GM23338 (cell line): ENCODE results near the gene SYNE1. TPM values are rescaled to one million over a fixed set of nuclear protein-coding genes. Genes with fewer than 3 reads are reported as not detected.

Experiments used
- ATAC-seq: fragments of 200-7000 bp; cut with Tn5 transposase; 3 replicates; pipeline ENCODE4 v1.9.1; 2020
- DNase-seq: peaks from one replicate; pipeline ENCODE4 v3.0.0-alpha.2; 2015; ENCODE audit warnings: low spot score
- H2AFZ ChIP-seq: fragments of 200-600 bp; sonication (generic); 2 replicates; pipeline ENCODE4 v1.8.0; 2016; ENCODE audit warnings: antibody characterized with exemption, mild to moderate bottlenecking, moderate library complexity
- H3F3A ChIP-seq: fragments of 200-600 bp; sonication (generic); replicated peaks from 2 replicates; pipeline ENCODE4 v1.8.0; 2017; ENCODE audit warnings: antibody characterized with exemption, mixed run types, low read depth
- H3K27ac ChIP-seq: fragments of 200-600 bp; sonication (generic); 2 replicates; pipeline ENCODE4 v1.6.1; 2016; ENCODE audit warnings: low read depth
- H3K27me3 ChIP-seq: fragments of 200-600 bp; sonication (generic); 2 replicates; pipeline ENCODE4 v1.8.0; 2016; ENCODE audit warnings: mild to moderate bottlenecking, mixed run types, moderate library complexity; ENCODE audit not compliant: insufficient read depth
- H3K36me3 ChIP-seq: fragments of 200-600 bp; sonication (generic); 2 replicates; pipeline ENCODE4 v1.8.0; 2016; ENCODE audit warnings: mild to moderate bottlenecking; ENCODE audit not compliant: insufficient read depth
- H3K4me1 ChIP-seq: fragments of 200-600 bp; sonication (generic); 2 replicates; pipeline ENCODE4 v1.8.0; 2016; ENCODE audit warnings: mild to moderate bottlenecking, moderate library complexity; ENCODE audit not compliant: insufficient read depth
- H3K4me2 ChIP-seq: fragments of 200-600 bp; sonication (generic); 2 replicates; pipeline ENCODE4 v1.7.1; 2017; ENCODE audit warnings: mixed run types
- H3K4me3 ChIP-seq: fragments of 200-600 bp; sonication (generic); 2 replicates; pipeline ENCODE4 v1.6.1; 2016; ENCODE audit warnings: mixed run types
- H3K79me2 ChIP-seq: fragments of 200-600 bp; sonication (generic); replicated peaks from 2 replicates; pipeline ENCODE4 v1.8.0; 2017; ENCODE audit warnings: mild to moderate bottlenecking; ENCODE audit not compliant: insufficient read depth
- H3K9me2 ChIP-seq: fragments of 200-600 bp; sonication (generic); 2 replicates; pipeline ENCODE4 v1.8.0; 2017; ENCODE audit not compliant: insufficient read depth
- H4K20me1 ChIP-seq: fragments of 200-600 bp; sonication (generic); replicated peaks from 2 replicates; pipeline ENCODE4 v1.8.0; 2017; ENCODE audit warnings: mild to moderate bottlenecking; ENCODE audit not compliant: insufficient read depth
- H3K27ac Mint-ChIP-seq: 2 replicates; pipeline ENCODE4 v1.8.0; 2020; ENCODE audit warnings: inconsistent platforms, mild to moderate bottlenecking, moderate library complexity, mixed read lengths
- H3K27me3 Mint-ChIP-seq: 3 replicates; pipeline ENCODE4 v1.8.0; 2022; ENCODE audit warnings: low read depth, mild to moderate bottlenecking, moderate library complexity, mixed read lengths, inconsistent platforms; ENCODE audit not compliant: insufficient read depth, poor library complexity
- H3K36me3 Mint-ChIP-seq: 3 replicates; pipeline ENCODE4 v1.8.0; 2021; ENCODE audit warnings: low read depth, mild to moderate bottlenecking, inconsistent platforms, moderate library complexity, mixed read lengths
- H3K4me1 Mint-ChIP-seq: 3 replicates; pipeline ENCODE4 v1.8.0; 2020; ENCODE audit warnings: mild to moderate bottlenecking, inconsistent platforms, mixed read lengths
- H3K4me3 Mint-ChIP-seq: 3 replicates; pipeline ENCODE4 v1.8.0; 2021; ENCODE audit warnings: moderate library complexity, mild to moderate bottlenecking, inconsistent platforms, mixed read lengths
- H3K9me3 Mint-ChIP-seq: 3 replicates; pipeline ENCODE4 v1.8.0; 2020; ENCODE audit warnings: moderate library complexity, mild to moderate bottlenecking, inconsistent platforms, mixed read lengths
- CREB1 ChIP-seq: fragments of 250-450 bp; sonication (Bioruptor Pico); IDR thresholded peaks from 2 replicates; pipeline ENCODE4 v1.5.0; 2020; ENCODE audit warnings: low read depth, mild to moderate bottlenecking, moderate library complexity
- EZH2 ChIP-seq: fragments of 200-600 bp; sonication (generic); IDR thresholded peaks from one replicate; pipeline ENCODE4 v1.8.0; 2017; ENCODE audit warnings: antibody characterized with exemption, mild to moderate bottlenecking, low read depth; ENCODE audit not compliant: unreplicated experiment
- EZH2phosphoT487 ChIP-seq: fragments of 200-600 bp; sonication (generic); IDR thresholded peaks from one replicate; pipeline ENCODE4 v1.8.1; 2018; ENCODE audit warnings: antibody characterized with exemption; ENCODE audit not compliant: unreplicated experiment
- JUNB ChIP-seq: IDR thresholded peaks from one replicate; pipeline ENCODE4 v1.6.1; 2016; ENCODE audit warnings: antibody characterized with exemption; ENCODE audit not compliant: unreplicated experiment
- NANOG ChIP-seq: IDR thresholded peaks from 2 replicates; pipeline ENCODE4 v1.6.1; 2016; ENCODE audit warnings: antibody characterized with exemption, borderline replicate concordance
- polyA plus RNA-seq: library from polyadenylated mRNA; unstranded; fragments of >200 nt; fragmentation: Nextera tagmentation; extraction: Ambion mirVana; gene quantifications from 2 replicates; pipeline ENCODE4 v1.2.1, GENCODE V29; 2016
- total RNA-seq: library from RNA; depleted of rRNA; stranded (reverse); fragments of >200 nt; shearing (Covaris generic); gene quantifications from 2 replicates; pipeline ENCODE4 v1.2.3, GENCODE V29; 2014
- TF ChIP-seq, protein P1 (sequence below): fragments of 250-450 bp; sonication (Bioruptor Pico); IDR thresholded peaks from 2 replicates; pipeline ENCODE4 v1.5.0; 2020; ENCODE audit warnings: mild to moderate bottlenecking, moderate library complexity
- TF ChIP-seq, protein P2 (sequence below), 2 experiments: fragments of 200-600 bp in 1 of 2; sonication (generic) in 1 of 2; conservative IDR thresholded peaks; 2 replicates each; pipeline versions ENCODE4 v1.5.1 to v1.6.1; 2016 to 2017; ENCODE audit warnings: antibody characterized with exemption in 2 of 2, low read depth in 2 of 2, mild to moderate bottlenecking in 2 of 2, moderate library complexity in 1 of 2

The SYNE1 gene
- total and polyA plus RNA-seq, 2 experiments from 2014 or later, result 3.9 to 13.6 TPM

DNA sequence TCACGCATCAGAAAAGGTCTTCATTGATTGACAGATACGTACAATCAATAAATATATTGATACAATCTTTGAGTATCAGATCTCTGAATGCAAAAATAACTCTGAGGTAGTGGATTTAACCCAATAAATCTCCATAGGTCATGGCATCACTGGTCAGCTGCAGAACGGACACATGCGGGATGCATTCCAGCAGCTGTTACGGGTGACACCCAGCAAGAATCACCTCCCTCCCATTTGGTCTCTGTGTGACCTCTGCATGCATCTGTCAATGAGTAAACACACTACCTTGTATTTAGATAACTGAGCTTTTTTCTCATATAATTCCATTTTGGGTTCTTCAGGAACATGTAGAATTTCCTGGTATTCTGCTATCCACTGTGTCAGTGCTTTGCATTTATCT lies 285.4 kb downstream of the SYNE1 start (continued):
- TF ChIP-seq, protein P1, sequence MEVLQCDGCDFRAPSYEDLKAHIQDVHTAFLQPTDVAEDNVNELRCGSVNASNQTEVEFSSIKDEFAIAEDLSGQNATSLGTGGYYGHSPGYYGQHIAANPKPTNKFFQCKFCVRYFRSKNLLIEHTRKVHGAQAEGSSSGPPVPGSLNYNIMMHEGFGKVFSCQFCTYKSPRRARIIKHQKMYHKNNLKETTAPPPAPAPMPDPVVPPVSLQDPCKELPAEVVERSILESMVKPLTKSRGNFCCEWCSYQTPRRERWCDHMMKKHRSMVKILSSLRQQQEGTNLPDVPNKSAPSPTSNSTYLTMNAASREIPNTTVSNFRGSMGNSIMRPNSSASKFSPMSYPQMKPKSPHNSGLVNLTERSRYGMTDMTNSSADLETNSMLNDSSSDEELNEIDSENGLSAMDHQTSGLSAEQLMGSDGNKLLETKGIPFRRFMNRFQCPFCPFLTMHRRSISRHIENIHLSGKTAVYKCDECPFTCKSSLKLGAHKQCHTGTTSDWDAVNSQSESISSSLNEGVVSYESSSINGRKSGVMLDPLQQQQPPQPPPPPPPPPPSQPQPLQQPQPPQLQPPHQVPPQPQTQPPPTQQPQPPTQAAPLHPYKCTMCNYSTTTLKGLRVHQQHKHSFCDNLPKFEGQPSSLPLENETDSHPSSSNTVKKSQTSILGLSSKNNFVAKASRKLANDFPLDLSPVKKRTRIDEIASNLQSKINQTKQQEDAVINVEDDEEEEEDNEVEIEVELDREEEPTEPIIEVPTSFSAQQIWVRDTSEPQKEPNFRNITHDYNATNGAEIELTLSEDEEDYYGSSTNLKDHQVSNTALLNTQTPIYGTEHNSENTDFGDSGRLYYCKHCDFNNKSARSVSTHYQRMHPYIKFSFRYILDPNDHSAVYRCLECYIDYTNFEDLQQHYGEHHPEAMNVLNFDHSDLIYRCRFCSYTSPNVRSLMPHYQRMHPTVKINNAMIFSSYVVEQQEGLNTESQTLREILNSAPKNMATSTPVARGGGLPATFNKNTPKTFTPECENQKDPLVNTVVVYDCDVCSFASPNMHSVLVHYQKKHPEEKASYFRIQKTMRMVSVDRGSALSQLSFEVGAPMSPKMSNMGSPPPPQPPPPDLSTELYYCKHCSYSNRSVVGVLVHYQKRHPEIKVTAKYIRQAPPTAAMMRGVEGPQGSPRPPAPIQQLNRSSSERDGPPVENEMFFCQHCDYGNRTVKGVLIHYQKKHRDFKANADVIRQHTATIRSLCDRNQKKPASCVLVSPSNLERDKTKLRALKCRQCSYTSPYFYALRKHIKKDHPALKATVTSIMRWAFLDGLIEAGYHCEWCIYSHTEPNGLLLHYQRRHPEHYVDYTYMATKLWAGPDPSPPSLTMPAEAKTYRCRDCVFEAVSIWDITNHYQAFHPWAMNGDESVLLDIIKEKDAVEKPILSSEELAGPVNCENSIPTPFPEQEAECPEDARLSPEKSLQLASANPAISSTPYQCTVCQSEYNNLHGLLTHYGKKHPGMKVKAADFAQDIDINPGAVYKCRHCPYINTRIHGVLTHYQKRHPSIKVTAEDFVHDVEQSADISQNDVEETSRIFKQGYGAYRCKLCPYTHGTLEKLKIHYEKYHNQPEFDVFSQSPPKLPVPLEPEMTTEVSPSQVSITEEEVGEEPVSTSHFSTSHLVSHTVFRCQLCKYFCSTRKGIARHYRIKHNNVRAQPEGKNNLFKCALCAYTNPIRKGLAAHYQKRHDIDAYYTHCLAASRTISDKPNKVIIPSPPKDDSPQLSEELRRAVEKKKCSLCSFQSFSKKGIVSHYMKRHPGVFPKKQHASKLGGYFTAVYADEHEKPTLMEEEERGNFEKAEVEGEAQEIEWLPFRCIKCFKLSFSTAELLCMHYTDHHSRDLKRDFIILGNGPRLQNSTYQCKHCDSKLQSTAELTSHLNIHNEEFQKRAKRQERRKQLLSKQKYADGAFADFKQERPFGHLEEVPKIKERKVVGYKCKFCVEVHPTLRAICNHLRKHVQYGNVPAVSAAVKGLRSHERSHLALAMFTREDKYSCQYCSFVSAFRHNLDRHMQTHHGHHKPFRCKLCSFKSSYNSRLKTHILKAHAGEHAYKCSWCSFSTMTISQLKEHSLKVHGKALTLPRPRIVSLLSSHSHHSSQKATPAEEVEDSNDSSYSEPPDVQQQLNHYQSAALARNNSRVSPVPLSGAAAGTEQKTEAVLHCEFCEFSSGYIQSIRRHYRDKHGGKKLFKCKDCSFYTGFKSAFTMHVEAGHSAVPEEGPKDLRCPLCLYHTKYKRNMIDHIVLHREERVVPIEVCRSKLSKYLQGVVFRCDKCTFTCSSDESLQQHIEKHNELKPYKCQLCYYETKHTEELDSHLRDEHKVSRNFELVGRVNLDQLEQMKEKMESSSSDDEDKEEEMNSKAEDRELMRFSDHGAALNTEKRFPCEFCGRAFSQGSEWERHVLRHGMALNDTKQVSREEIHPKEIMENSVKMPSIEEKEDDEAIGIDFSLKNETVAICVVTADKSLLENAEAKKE (CRISPR knock-in tag), result no peak
- TF ChIP-seq EZH2 (no peak), NANOG (no peak), CREB1 (no peak), EZH2phosphoT487 (no peak), JUNB (no peak)
- TF ChIP-seq, protein P2, sequence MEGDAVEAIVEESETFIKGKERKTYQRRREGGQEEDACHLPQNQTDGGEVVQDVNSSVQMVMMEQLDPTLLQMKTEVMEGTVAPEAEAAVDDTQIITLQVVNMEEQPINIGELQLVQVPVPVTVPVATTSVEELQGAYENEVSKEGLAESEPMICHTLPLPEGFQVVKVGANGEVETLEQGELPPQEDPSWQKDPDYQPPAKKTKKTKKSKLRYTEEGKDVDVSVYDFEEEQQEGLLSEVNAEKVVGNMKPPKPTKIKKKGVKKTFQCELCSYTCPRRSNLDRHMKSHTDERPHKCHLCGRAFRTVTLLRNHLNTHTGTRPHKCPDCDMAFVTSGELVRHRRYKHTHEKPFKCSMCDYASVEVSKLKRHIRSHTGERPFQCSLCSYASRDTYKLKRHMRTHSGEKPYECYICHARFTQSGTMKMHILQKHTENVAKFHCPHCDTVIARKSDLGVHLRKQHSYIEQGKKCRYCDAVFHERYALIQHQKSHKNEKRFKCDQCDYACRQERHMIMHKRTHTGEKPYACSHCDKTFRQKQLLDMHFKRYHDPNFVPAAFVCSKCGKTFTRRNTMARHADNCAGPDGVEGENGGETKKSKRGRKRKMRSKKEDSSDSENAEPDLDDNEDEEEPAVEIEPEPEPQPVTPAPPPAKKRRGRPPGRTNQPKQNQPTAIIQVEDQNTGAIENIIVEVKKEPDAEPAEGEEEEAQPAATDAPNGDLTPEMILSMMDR (conservative IDR thresholded peaks at IDR 0.05; ENCODE audit: low read depth in 2 of 2), result no peak

DNA sequence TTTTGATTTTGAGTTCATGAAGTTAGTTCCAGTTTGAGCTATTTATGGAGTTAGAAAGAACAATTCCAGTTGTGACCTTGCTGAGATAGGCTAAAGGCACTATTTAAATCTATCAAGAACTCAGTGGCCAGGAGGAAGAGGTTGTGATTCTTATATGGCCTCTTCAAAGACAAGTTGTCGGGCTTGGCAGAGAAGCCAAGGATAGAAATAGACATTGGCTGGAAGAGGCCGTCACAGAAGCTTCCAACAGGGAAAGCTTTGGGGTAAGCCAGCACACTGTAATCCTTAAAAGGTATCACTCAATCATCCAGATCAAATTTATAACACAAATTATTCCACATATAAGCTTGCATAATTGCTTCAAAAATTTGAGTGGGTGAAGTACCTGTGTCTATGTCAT lies 286.1 kb downstream of the SYNE1 start:
- no peak overlapping the region for H3K27ac ChIP-seq
- no peaks in the 10 kb centered on the region for H3K36me3 ChIP-seq
- Mint-ChIP-seq H3K4me1 (no peaks in the 10 kb centered on the region), H3K36me3 (no peaks in the 10 kb centered on the region), H3K27me3 (no peaks in the 10 kb centered on the region), H3K4me3 (no peak overlapping the region), H3K9me3 (no peaks in the 10 kb centered on the region), H3K27ac (no peak overlapping the region)
- no peak for ATAC-seq
- no peak overlapping the region for H3K4me2 ChIP-seq
- no peak overlapping the region for H3K4me3 ChIP-seq
- H3K79me2 ChIP-seq, result no peaks in the 10 kb centered on the region
- H3F3A ChIP-seq, result no peaks in the 10 kb centered on the region
- H2AFZ ChIP-seq, result no peak overlapping the region
- no peak for DNase-seq
- H3K9me2 ChIP-seq, result 0 out of 2 replicates have a peak, but pooled peaks cover 4% of the 10 kb centered on the region
- H3K27me3 ChIP-seq, result no peaks in the 10 kb centered on the region
- H4K20me1 ChIP-seq, result no peaks in the 10 kb centered on the region
- no peaks in the 10 kb centered on the region for H3K4me1 ChIP-seq
- no peak for TF ChIP-seq JUNB
- TF ChIP-seq, protein P2 (conservative IDR thresholded peaks at IDR 0.05; ENCODE audit: low read depth in 2 of 2), result no peak
